Measurements from ENCODE around the gene AMOT.

GRCh38 chrX:112837531-112837930, 3.1 kb downstream of the AMOT start:
- TF ChIP-seq CTCF (IDR thresholded peaks at IDR 0.05) (no peak), MAX (IDR thresholded peaks at IDR 0.05; ENCODE audit: low read depth) (no peak), MXI1 (IDR thresholded peaks at IDR 0.05; ENCODE audit: low read depth, low read length) (no peak), JUND (IDR thresholded peaks at IDR 0.05) (no peak), RFX5 (IDR thresholded peaks at IDR 0.05; ENCODE audit: low read length) (no peak), POLR2AphosphoS5 (IDR thresholded peaks at IDR 0.05; ENCODE audit: low read depth, low read length) (no peak), EP300 (IDR thresholded peaks at IDR 0.05; ENCODE audit: borderline replicate concordance in 1 of 2, low read depth in 1 of 2, low read length in 1 of 2) (no peak), ELF1 (IDR thresholded peaks at IDR 0.05) (no peak), TAF1 (IDR thresholded peaks at IDR 0.05; ENCODE audit: borderline replicate concordance, low read depth, low read length) (no peak), REST (IDR thresholded peaks at IDR 0.05; ENCODE audit: low read depth, low read length) (no peak), YY1 (IDR thresholded peaks at IDR 0.05; ENCODE audit: low read depth) (no peak), TEAD4 (IDR thresholded peaks at IDR 0.05; ENCODE audit: borderline replicate concordance, insufficient read depth) (no peak), SMC3 (IDR thresholded peaks at IDR 0.05; ENCODE audit: low read depth, low read length) (no peak)
